ENCODE data around the gene MAZ. TPM values are rescaled to one million over a fixed set of nuclear protein-coding genes. Genes with fewer than 3 reads are reported as not detected.

Gene MAZ
- total and polyA plus RNA-seq, 2 of the 13 experiments (the other 11 are each of a cell fraction or from before 2014, with no cell fraction given) = 203 to 277 TPM

DNA sequence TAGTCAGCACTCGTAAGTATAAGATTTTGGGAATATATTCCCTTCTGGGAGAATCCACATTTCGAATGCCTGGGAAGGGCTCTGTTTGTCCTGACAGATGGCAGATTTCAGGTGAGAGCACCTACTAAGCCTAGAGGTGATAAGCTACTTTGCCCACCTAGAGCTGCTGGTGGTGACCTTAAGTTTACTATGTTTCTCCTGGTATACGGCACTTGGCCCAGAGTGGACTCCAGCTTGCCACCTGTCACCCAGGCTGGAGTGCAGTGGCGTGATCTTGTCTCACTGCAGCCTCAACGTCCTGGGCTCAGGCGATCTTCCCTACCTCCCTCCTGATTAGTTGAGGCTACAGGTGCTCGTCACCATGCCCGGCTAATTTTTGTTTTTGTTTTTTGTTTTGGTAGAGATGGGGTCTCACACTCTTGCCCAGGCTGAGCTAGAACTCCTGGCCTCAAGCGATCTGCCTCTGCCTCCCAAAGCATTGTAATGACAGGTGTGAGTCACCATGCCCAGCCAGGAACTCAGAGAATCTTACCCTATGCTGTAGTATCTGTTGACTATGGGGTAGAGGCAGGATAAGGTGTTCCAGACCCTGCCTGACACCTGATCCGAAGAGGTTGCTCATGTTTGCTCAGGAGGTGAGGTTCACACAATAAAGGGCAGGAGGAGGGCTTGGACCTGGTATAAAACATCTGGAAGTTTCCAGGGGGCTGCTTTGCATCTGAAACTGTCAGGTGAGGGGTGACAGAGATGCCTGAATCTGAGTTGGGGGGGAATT, 28.6 kb upstream of the MAZ start, which contains the start of gene ZG16 (continued):
- TF ChIP-seq HMGXB3 (CRISPR knock-in tag; IDR thresholded peaks at IDR 0.05; ENCODE audit: borderline replicate concordance) (no peak), ZNF460 (CRISPR knock-in tag; IDR thresholded peaks at IDR 0.05; ENCODE audit: borderline replicate concordance) (peak; percentile 20; the same call in 1 of the 2 replicates), ZNF549 (CRISPR knock-in tag; IDR thresholded peaks at IDR 0.05) (no peak)

DNA sequence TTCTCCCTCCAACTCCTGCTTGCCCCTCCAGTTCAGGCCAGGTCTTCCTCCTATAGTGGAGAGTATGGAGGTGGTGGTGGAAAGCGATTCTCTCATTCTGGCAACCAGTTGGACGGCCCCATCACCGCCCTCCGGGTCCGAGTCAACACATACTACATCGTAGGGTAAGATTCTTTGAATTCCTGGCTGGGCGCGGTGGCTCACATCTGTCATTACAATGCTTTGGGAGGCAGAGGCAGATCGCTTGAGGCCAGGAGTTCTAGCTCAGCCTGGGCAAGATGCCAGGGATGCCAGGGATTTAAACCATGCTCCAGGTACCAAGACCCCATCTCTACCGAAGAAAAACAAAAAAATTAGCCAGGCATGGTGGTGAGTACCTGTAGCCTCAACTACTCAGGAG, 26.9 kb upstream of the MAZ start:
- no peak overlapping the region for H2AFZ ChIP-seq (ENCODE audit: low read length)
- BruUV-seq (replicated peaks) = no TSS peak
- ChIA-PET CTCF (ENCODE audit: low intra/inter-chr PET ratio, low total read pairs) (no interaction called here), POLR2A (interaction anchor here (2.8 kb wide), 1 partner anchor 11 kb away, joined by 10 read pairs; the partner anchor contains the start of gene KIF22)
- DNase-seq (ENCODE audit: low spot score) = peak; percentile 81
- peaks cover 2 to 30% of the 10 kb centered on the region in 2 experiments; a peak in 4 of 5 replicates for H3K27me3 ChIP-seq (ENCODE audit: control insufficient read depth in 1 of 2, insufficient read depth in 2 of 2, low read length in 2 of 2)
- no peak overlapping the region for H3K4me3 ChIP-seq (replicated peaks in 1 of 3; ENCODE audit: insufficient read depth in 1 of 3, low read depth in 2 of 3, low read length in 3 of 3)
- H4K20me1 ChIP-seq (ENCODE audit: insufficient read depth, low read length) = no peaks in the 10 kb centered on the region
- H3K27ac ChIP-seq (ENCODE audit: extremely low read length, insufficient read depth, low read length) = no peak overlapping the region
- FAIRE-seq = peak; percentile 28
- in situ Hi-C loops (cut with HindIII; ENCODE audit: extremely low pct_ligation_motif_present, low pct_unique_long_range_greater_than_20kb) = no loop called here
- no peak overlapping the region for H3K9ac ChIP-seq (ENCODE audit: insufficient read depth, low read depth, low read length)
- H3K36me3 ChIP-seq (replicated peaks in 1 of 2; ENCODE audit: control insufficient read depth in 1 of 2, insufficient read depth in 2 of 2, low read length in 2 of 2) = no peaks in the 10 kb centered on the region
- H3K9me3 ChIP-seq (ENCODE audit: low read length) = no peaks in the 10 kb centered on the region
- peak overlapping the region; percentile 8; the same call in 1 of the 2 replicates for H3K4me2 ChIP-seq (ENCODE audit: low read depth, low read length)
- peak; percentile 82 for ATAC-seq
- 5% methylated on average over 10 of the region's 10 CpGs for WGBS (ENCODE audit: low lambda C conversion rate)
- peaks cover 51% of the 10 kb centered on the region for H3K4me1 ChIP-seq (ENCODE audit: insufficient read depth, low read length)
- intact Hi-C loops (cut with micrococcal nuclease; ENCODE audit: unreplicated experiment) = no loop called here
- H3K79me2 ChIP-seq (ENCODE audit: insufficient read depth, low read length) = no peaks in the 10 kb centered on the region
- TF ChIP-seq IRF9 (CRISPR knock-in tag; IDR thresholded peaks at IDR 0.05; ENCODE audit: borderline replicate concordance) (0 out of 2 replicates have a peak, but pooled peaks have one; percentile 31), MEIS2 (CRISPR knock-in tag; IDR thresholded peaks at IDR 0.05) (no peak), MED13 (CRISPR knock-in tag; IDR thresholded peaks at IDR 0.05) (no peak)
- TF ChIP-seq, protein P1, sequence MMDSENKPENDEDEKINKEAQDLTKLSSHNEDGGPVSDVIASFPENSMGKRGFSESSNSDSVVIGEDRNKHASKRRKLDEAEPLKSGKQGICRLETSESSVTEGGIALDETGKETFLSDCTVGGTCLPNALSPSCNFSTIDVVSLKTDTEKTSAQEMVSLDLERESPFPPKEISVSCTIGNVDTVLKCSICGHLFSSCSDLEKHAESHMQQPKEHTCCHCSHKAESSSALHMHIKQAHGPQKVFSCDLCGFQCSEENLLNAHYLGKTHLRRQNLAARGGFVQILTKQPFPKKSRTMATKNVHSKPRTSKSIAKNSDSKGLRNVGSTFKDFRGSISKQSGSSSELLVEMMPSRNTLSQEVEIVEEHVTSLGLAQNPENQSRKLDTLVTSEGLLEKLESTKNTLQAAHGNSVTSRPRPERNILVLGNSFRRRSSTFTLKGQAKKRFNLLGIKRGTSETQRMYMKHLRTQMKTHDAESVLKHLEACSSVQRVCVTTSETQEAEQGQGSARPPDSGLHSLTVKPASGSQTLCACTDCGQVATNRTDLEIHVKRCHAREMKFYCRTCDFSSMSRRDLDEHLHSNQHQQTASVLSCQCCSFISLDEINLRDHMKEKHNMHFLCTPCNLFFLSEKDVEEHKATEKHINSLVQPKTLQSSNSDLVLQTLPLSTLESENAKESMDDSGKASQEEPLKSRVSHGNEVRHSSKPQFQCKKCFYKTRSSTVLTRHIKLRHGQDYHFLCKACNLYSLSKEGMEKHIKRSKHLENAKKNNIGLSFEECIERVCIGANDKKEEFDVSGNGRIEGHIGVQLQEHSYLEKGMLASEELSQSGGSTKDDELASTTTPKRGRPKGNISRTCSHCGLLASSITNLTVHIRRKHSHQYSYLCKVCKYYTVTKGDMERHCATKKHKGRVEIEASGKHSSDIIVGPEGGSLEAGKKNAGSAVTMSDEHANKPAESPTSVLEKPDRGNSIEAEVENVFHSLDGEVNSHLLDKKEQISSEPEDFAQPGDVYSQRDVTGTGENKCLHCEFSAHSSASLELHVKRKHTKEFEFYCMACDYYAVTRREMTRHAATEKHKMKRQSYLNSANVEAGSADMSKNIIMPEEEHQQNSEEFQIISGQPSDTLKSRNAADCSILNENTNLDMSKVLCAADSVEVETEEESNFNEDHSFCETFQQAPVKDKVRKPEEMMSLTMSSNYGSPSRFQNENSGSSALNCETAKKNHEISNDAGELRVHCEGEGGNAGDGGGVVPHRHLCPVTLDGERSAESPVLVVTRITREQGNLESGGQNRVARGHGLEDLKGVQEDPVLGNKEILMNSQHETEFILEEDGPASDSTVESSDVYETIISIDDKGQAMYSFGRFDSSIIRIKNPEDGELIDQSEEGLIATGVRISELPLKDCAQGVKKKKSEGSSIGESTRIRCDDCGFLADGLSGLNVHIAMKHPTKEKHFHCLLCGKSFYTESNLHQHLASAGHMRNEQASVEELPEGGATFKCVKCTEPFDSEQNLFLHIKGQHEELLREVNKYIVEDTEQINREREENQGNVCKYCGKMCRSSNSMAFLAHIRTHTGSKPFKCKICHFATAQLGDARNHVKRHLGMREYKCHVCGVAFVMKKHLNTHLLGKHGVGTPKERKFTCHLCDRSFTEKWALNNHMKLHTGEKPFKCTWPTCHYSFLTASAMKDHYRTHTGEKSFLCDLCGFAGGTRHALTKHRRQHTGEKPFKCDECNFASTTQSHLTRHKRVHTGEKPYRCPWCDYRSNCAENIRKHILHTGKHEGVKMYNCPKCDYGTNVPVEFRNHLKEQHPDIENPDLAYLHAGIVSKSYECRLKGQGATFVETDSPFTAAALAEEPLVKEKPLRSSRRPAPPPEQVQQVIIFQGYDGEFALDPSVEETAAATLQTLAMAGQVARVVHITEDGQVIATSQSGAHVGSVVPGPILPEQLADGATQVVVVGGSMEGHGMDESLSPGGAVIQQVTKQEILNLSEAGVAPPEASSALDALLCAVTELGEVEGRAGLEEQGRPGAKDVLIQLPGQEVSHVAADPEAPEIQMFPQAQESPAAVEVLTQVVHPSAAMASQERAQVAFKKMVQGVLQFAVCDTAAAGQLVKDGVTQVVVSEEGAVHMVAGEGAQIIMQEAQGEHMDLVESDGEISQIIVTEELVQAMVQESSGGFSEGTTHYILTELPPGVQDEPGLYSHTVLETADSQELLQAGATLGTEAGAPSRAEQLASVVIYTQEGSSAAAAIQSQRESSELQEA (CRISPR knock-in tag; IDR thresholded peaks at IDR 0.05; ENCODE audit: not compliant biosample characterization) = no peak

Data from HepG2 (cell line).